Measurements from ENCODE around the gene RAB2B.

DNA sequence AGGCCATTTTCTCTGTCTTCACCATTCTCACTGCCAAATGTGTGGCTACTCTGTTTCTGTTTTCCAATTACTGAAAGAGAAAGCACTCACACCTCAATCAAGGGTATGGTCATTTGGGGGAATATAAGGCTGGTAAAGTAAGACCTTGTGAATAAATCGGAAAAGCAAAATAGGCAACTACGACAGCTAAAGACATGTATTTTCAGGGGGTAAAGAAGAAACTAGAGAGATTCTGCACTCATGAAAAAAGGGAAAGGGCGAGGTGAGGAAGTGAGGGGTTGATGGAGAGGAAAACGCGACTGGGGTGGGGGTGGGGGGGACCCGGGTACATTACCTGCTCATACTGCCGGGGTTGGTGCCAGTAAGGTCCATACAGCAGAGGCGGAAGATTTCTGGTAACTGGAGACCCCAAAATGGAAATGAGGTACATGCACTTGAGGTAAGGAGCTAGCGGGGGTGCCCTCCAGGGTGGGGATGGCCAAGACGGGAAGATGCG, 40.1 kb downstream of the RAB2B start:
- TF ChIP-seq, protein P1, sequence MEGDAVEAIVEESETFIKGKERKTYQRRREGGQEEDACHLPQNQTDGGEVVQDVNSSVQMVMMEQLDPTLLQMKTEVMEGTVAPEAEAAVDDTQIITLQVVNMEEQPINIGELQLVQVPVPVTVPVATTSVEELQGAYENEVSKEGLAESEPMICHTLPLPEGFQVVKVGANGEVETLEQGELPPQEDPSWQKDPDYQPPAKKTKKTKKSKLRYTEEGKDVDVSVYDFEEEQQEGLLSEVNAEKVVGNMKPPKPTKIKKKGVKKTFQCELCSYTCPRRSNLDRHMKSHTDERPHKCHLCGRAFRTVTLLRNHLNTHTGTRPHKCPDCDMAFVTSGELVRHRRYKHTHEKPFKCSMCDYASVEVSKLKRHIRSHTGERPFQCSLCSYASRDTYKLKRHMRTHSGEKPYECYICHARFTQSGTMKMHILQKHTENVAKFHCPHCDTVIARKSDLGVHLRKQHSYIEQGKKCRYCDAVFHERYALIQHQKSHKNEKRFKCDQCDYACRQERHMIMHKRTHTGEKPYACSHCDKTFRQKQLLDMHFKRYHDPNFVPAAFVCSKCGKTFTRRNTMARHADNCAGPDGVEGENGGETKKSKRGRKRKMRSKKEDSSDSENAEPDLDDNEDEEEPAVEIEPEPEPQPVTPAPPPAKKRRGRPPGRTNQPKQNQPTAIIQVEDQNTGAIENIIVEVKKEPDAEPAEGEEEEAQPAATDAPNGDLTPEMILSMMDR (IDR thresholded peaks at IDR 0.05; ENCODE audit: low read length) = no peak
- no peak for TF ChIP-seq EZH2phosphoT487 (IDR thresholded peaks at IDR 0.05; ENCODE audit: low read length)

Measured in MM.1S (cell line).